WTC11 (cell line): ENCODE data around the gene NELFCD. TPM values are rescaled to one million over a fixed set of nuclear protein-coding genes. Genes with fewer than 3 reads are reported as not detected.

Source experiments
- ATAC-seq: fragments of 200-7000 bp; cut with Tn5 transposase; 2 replicates; pipeline ENCODE4 v1.10.0; 2021; ENCODE audit warnings: mild to moderate bottlenecking, moderate library complexity
- CTCF ChIA-PET: fragments of 300-600 bp; sonication (Branson Sonifier 250); formaldehyde crosslinking; loops from one replicate; lab custom pipeline; 2021; ENCODE audit warnings: antibody characterized with exemption; lab: Charles Lee
- POLR2A ChIA-PET: fragments of 350-600 bp; sonication (Branson Sonifier 250); formaldehyde crosslinking; loops from one replicate; lab custom pipeline; 2021; ENCODE audit warnings: antibody characterized with exemption; lab: Charles Lee
- DNase-seq: peaks from one replicate; pipeline ENCODE4 v3.0.0; 2021; ENCODE audit warnings: low spot score
- H3K27ac Mint-ChIP-seq: 2 replicates; pipeline ENCODE4 v1.8.0; 2021; ENCODE audit warnings: mixed read lengths
- H3K27me3 Mint-ChIP-seq: 2 replicates; pipeline ENCODE4 v1.8.0; 2021; ENCODE audit warnings: low read depth, mild to moderate bottlenecking, moderate library complexity, mixed read lengths
- H3K36me3 Mint-ChIP-seq: 2 replicates; pipeline ENCODE4 v1.8.0; 2021; ENCODE audit warnings: mixed read lengths
- H3K4me1 Mint-ChIP-seq: 2 replicates; pipeline ENCODE4 v1.8.0; 2022; ENCODE audit warnings: mixed read lengths
- H3K4me3 Mint-ChIP-seq: 2 replicates; pipeline ENCODE4 v1.8.0; 2021; ENCODE audit warnings: mild to moderate bottlenecking, moderate library complexity, mixed read lengths
- H3K9me3 Mint-ChIP-seq: 2 replicates; pipeline ENCODE4 v1.8.0; 2021; ENCODE audit warnings: mixed read lengths
- AFF4 ChIP-seq: sonication (generic); formaldehyde crosslinking; IDR thresholded peaks from 2 replicates; pipeline ENCODE4 v1.8.1; 2023; ENCODE audit warnings: mild to moderate bottlenecking, missing genetic modification reagents, borderline replicate concordance
- CBFB ChIP-seq: sonication (generic); formaldehyde crosslinking; IDR thresholded peaks from 2 replicates; pipeline ENCODE4 v1.8.1; 2022; ENCODE audit warnings: mild to moderate bottlenecking, low read depth, missing genetic modification reagents
- E2F1 ChIP-seq: sonication (generic); formaldehyde crosslinking; IDR thresholded peaks from 2 replicates; pipeline ENCODE4 v1.8.0; 2022; ENCODE audit warnings: mild to moderate bottlenecking, missing genetic modification reagents
- ERG ChIP-seq: fragments of 250-450 bp; sonication (Bioruptor Pico); IDR thresholded peaks from 2 replicates; pipeline ENCODE4 v1.8.0; 2021; ENCODE audit warnings: mild to moderate bottlenecking
- NFYB ChIP-seq: sonication (generic); formaldehyde crosslinking; conservative IDR thresholded peaks from 2 replicates; pipeline ENCODE4 v1.8.0; 2022; ENCODE audit warnings: low read depth, missing genetic modification reagents
- NR1H2 ChIP-seq: sonication (generic); formaldehyde crosslinking; IDR thresholded peaks from 2 replicates; pipeline ENCODE4 v1.9.0; 2021; ENCODE audit warnings: mild to moderate bottlenecking, moderate library complexity, missing genetic modification reagents
- NR3C1 ChIP-seq: sonication (generic); formaldehyde crosslinking; conservative IDR thresholded peaks from 2 replicates; pipeline ENCODE4 v1.8.1; 2023; ENCODE audit warnings: low read depth, mild to moderate bottlenecking, missing genetic modification reagents
- PREB ChIP-seq: sonication (generic); formaldehyde crosslinking; IDR thresholded peaks from 2 replicates; pipeline ENCODE4 v1.8.1; 2022; ENCODE audit warnings: mild to moderate bottlenecking, missing genetic modification reagents, moderate library complexity, borderline replicate concordance
- PRRX2 ChIP-seq: fragments of 250-450 bp; sonication (Bioruptor Pico); IDR thresholded peaks from 2 replicates; pipeline ENCODE4 v1.8.0; 2021; ENCODE audit warnings: mild to moderate bottlenecking
- TP53 ChIP-seq: sonication (generic); formaldehyde crosslinking; IDR thresholded peaks from 2 replicates; pipeline ENCODE4 v1.8.1; 2023; ENCODE audit warnings: mild to moderate bottlenecking, missing genetic modification reagents
- ZNF219 ChIP-seq: sonication (generic); formaldehyde crosslinking; IDR thresholded peaks from 2 replicates; pipeline ENCODE4 v1.8.0; 2023; ENCODE audit warnings: missing genetic modification reagents, mild to moderate bottlenecking, borderline replicate concordance
- ZNF317 ChIP-seq: sonication (generic); formaldehyde crosslinking; IDR thresholded peaks from 2 replicates; pipeline ENCODE4 v1.8.1; 2023; ENCODE audit warnings: low read depth, mild to moderate bottlenecking, moderate library complexity, missing genetic modification reagents, borderline replicate concordance
- ZNF416 ChIP-seq: fragments of 250-450 bp; sonication (Bioruptor Pico); IDR thresholded peaks from 2 replicates; pipeline ENCODE4 v1.9.0; 2021; ENCODE audit warnings: mild to moderate bottlenecking, inconsistent platforms
- ZNF532 ChIP-seq: fragments of 250-450 bp; sonication (Bioruptor Pico); IDR thresholded peaks from 2 replicates; pipeline ENCODE4 v1.9.0; 2021; ENCODE audit warnings: mild to moderate bottlenecking, borderline replicate concordance
- total RNA-seq: library from RNA; stranded (reverse); gene quantifications from 3 replicates; pipeline ENCODE4 v1.2.3, GENCODE V29; 2021

NELFCD gene
- total RNA-seq, 1 experiment from 2014 or later: 66.9 TPM

- no peaks in the 10 kb centered on the region for H3K27me3 Mint-ChIP-seq
- POLR2A ChIA-PET: no interaction called here
Observed at GRCh38 chr20:58987790-58988564, 6.9 kb downstream of the NELFCD start.

GRCh38 chr20:58988565-58988882 lies 7.5 kb downstream of the NELFCD start:
- H3K27me3 Mint-ChIP-seq: no peaks in the 10 kb centered on the region
- TF ChIP-seq ZNF317 (CRISPR knock-in tag) (no peak), PRRX2 (CRISPR knock-in tag) (no peak), PREB (CRISPR knock-in tag) (no peak), ERG (CRISPR knock-in tag) (no peak)
- CTCF ChIA-PET: interaction anchor here (0.6 to 0.8 kb wide), 2 partner anchors 9 to 467 kb away, joined by 3 read pairs; no protein-coding TSS in a partner anchor

More at GRCh38 chr20:58987790-58988564, 6.9 kb downstream of the NELFCD start:
- no peak overlapping the region for H3K27ac Mint-ChIP-seq
- CTCF ChIA-PET: interaction anchor here (0.8 kb wide), 1 partner anchor 468 kb away, joined by 3 read pairs; no protein-coding TSS in a partner anchor
- peaks cover 12% of the 10 kb centered on the region for H3K4me1 Mint-ChIP-seq
- no peak for TF ChIP-seq E2F1
- no peak for TF ChIP-seq NR1H2 (CRISPR knock-in tag)
- TF ChIP-seq ZNF532 (CRISPR knock-in tag): no peak
- peaks cover 64% of the 10 kb centered on the region for H3K36me3 Mint-ChIP-seq
- no peak overlapping the region for H3K4me3 Mint-ChIP-seq
- DNase-seq: no peak
- no peaks in the 10 kb centered on the region for H3K9me3 Mint-ChIP-seq
- no peak for ATAC-seq

GRCh38 chr20:58989196-58989595 lies 8.1 kb downstream of the NELFCD start:
- DNase-seq (no peak), ATAC-seq (no peak)
- ChIA-PET CTCF (interaction anchor here (0.6 kb wide), 1 partner anchor 10 kb away, joined by 3 read pairs; no protein-coding TSS in a partner anchor), POLR2A (no interaction called here)
- TF ChIP-seq TP53: no peak
- no peak for TF ChIP-seq AFF4 (CRISPR knock-in tag)
- TF ChIP-seq CBFB (CRISPR knock-in tag): no peak
- no peak for TF ChIP-seq ZNF416 (CRISPR knock-in tag)
- TF ChIP-seq NFYB (CRISPR knock-in tag): no peak
- no peak for TF ChIP-seq NR3C1 (CRISPR knock-in tag)
- TF ChIP-seq ZNF219 (CRISPR knock-in tag): no peak
- Mint-ChIP-seq H3K4me3 (no peak overlapping the region), H3K4me1 (peaks cover 5% of the 10 kb centered on the region), H3K9me3 (no peaks in the 10 kb centered on the region), H3K27me3 (no peaks in the 10 kb centered on the region), H3K27ac (no peak overlapping the region), H3K36me3 (peaks cover 76% of the 10 kb centered on the region)

More at GRCh38 chr20:58988565-58988882, 7.5 kb downstream of the NELFCD start:
- no peak overlapping the region for H3K4me3 Mint-ChIP-seq
- H3K27ac Mint-ChIP-seq: no peak overlapping the region
- no peaks in the 10 kb centered on the region for H3K9me3 Mint-ChIP-seq
- H3K4me1 Mint-ChIP-seq: peaks cover 11% of the 10 kb centered on the region
- ATAC-seq (no peak), DNase-seq (no peak)
- POLR2A ChIA-PET: no interaction called here
- H3K36me3 Mint-ChIP-seq: peaks cover 70% of the 10 kb centered on the region
